DLD1 (cell line): Measurements from ENCODE around the gene LPCAT2.

Source experiments
- in situ Hi-C: cut with HindIII; loops from 2 replicates; pipeline ENCODE4 v1.10.0; 2017; ENCODE audit warnings: low sequenced_read_pairs

Gene LPCAT2, protein sequence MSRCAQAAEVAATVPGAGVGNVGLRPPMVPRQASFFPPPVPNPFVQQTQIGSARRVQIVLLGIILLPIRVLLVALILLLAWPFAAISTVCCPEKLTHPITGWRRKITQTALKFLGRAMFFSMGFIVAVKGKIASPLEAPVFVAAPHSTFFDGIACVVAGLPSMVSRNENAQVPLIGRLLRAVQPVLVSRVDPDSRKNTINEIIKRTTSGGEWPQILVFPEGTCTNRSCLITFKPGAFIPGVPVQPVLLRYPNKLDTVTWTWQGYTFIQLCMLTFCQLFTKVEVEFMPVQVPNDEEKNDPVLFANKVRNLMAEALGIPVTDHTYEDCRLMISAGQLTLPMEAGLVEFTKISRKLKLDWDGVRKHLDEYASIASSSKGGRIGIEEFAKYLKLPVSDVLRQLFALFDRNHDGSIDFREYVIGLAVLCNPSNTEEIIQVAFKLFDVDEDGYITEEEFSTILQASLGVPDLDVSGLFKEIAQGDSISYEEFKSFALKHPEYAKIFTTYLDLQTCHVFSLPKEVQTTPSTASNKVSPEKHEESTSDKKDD

DNA sequence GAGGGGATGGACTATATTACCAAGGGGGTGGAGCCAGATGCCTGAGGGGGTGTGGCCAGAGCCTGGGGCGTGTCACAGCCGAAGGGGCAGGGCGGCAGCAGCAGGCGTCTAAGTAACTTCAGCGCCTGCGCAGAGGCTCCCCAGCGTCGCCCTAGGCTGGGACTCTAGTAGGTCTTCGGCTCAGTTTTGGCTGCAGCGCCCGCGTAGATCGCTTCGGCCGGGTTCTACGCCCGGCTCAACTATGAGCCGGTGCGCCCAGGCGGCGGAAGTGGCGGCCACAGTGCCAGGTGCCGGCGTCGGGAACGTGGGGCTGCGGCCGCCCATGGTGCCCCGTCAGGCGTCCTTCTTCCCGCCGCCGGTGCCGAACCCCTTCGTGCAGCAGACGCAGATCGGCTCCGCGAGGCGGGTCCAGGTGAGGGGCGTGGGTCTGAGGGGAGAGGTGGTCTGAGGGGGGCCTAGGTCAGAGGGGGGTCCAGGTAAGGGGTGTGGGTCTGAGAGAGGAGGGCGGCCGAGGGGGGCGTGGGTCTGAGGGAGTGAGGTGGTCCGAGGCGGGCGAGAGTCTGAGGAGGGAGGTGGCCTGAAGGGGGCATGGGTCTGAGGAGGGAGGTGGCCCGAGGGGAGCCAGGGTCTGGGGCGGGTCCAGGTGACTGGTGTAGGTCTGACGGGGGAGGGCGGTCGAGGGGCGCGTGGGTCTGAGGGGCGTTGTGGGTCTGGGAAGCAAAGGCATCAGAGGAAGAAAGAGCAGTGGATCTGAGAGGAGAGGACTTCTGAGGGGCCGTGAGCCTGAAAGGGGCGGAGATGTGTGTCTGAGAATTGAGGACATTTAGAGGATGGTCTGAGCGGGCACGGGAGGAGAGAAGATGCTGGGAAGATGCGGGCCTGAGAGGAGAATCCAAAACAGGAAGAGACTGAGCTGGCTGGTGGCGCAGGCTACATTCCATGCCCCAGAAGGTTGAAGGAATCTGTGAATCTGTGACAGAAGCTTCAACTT is at the start of gene LPCAT2:
LPCAT2 (plus strand) TSS at position 132 of the 991 bp plus-strand sequence; CDS start at position 242, 110 bp downstream.
- in situ Hi-C loops = no loop called here

DNA sequence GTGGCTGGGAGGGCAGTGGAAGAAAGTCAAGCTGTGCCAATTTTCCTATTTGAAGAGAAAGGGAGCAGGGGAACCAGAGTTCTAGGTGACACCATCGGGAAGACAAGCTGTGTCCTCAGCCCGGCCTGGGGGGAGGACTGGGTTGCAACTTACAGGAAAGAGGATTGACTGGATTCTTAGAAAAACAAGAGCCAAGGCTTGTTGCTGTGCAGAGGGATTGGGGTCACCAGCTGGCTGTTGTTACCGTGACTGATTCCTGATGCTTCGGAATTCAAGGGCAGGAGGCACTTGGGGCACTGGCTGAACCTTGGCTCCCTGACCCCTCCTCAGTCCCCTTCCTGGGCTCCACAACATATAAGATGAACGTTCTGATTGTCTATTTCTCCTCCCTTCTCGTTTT is 46.6 kb upstream of the LPCAT2 start:
- in situ Hi-C loops = loop anchor here (25.0 kb wide), 1 partner anchor 375 kb away; the partner anchor contains the start of gene CES1

DNA sequence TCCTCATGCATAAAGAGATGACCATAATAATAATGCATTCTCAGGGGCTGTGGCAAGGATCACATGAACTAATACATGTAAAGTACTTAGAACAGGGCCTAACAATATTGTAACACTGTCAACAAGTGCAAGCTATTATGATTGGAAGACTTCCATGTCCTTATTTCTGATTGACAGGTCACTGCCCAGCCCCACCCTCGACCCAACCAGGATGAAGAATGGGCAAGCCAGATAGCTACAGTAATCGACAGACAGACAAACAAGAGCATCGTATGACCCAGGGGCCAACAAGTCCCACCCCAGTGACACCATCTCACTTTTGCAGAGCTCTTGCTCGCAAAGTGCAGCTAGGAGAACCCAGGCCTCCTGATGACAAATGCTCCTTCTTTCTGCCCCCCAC is 44.5 kb upstream of the LPCAT2 start:
- in situ Hi-C loops = loop anchor here (25.0 kb wide), 1 partner anchor 373 kb away; the partner anchor contains the start of gene CES1

DNA sequence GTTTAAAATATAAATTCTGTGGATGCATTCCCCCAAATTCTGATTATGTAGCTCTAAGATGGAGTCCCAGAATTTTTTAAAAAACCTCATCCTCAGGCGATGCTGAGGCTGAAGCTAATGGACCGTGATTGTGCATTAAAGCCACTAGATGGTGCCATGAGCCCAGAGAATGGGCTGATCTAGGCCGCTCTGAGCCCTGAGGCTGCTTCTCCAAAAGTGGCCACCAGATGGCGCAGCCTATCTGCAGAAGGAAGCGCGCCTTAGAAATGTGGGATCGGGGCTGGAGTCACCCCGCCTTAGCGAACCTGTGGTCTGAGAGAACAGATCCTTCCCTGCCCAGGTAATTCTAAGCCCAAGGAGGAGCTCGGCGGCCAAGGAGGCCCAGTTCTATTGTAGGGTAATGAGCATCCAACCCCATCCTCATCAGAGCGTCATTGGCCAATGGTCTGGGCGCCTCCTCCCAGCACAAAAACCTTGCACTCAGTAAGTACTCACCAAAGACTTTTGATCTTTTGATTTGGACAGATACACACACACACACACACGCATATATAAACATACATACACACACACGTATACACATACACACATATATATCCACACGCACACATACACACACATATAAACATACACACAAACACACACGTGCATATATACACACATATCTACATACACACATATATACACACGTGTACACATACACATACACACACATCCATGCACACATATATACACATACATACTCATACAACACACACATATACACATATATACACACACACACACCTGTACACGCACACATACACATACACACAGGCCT is 43.6 kb upstream of the LPCAT2 start:
- in situ Hi-C loops = loop anchor here (25.0 kb wide), 1 partner anchor 372 kb away; the partner anchor contains the start of gene CES1

DNA sequence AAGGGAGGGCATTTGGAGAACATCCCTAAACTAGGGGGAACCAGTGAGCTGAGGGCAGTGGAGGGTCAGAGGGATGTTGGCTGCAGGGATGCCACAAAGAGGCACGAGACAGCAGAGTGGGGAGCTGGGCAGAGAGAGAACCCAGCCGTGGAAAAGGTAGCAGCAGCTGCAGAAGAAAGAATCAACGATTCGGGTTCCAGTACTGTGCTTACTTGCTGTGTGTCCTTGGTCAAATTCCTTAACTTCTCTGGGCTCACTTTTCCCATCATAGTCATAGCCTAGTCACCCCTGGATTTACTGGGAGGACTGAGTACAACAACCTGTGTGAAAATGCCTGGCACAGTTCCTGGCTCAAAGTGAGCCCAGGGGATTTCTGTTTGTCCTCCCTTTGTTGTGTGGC is 42.7 kb upstream of the LPCAT2 start:
- in situ Hi-C loops = loop anchor here (25.0 kb wide), 1 partner anchor 371 kb away; the partner anchor contains the start of gene CES1

DNA sequence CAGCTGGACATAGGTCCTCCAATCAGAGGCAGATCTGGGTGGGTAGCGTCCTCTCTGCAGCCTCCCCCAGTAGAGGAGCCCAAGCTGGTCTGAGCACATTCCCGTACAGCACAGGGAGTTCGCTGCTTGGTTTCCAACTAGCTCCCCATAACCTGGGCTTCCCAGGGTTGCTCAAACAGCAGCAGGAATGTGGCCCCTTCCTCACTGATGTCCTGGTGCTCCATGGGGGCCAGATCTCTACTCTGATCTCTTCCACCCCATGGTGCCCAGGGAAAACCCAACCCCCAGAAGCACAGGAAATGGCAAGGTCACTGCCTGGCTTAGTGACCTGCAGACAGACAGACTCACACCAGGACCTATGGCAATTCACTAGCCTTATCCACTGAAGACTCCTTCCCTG is 41.0 kb upstream of the LPCAT2 start:
- in situ Hi-C loops = loop anchor here (25.0 kb wide), 1 partner anchor 369 kb away; the partner anchor contains the start of gene CES1

DNA sequence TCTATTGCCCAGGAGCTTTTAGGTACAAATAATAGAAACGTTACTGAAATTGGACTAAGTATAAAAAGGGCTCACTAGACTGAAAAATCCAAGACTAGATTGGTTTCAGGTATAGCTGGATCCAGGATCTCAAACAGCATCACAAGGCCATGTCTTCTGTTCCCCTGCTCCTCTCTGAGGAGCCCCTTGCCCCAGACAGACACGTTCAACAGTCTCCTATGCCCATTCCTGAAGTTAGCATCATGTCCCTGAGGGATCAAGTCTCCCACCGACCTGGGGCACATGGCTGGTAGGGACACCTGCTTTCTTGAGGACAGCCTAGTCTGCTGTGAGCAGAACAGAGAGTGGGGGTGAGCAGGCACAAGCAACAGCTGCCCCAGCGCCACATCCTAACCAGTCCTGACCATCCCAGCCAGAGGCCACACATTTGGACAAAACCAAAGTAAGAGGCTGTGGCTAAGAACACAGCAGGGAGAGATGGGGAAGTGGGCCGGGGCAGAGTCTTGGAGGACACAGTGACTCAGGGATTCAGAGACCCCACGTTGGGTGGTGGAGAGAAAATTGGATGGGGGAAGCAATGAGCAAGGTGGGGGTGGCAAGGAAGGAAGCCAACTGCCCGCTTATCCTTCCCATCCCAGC is 40.4 kb upstream of the LPCAT2 start:
- in situ Hi-C loops = loop anchor here (25.0 kb wide), 1 partner anchor 369 kb away; the partner anchor contains the start of gene CES1

DNA sequence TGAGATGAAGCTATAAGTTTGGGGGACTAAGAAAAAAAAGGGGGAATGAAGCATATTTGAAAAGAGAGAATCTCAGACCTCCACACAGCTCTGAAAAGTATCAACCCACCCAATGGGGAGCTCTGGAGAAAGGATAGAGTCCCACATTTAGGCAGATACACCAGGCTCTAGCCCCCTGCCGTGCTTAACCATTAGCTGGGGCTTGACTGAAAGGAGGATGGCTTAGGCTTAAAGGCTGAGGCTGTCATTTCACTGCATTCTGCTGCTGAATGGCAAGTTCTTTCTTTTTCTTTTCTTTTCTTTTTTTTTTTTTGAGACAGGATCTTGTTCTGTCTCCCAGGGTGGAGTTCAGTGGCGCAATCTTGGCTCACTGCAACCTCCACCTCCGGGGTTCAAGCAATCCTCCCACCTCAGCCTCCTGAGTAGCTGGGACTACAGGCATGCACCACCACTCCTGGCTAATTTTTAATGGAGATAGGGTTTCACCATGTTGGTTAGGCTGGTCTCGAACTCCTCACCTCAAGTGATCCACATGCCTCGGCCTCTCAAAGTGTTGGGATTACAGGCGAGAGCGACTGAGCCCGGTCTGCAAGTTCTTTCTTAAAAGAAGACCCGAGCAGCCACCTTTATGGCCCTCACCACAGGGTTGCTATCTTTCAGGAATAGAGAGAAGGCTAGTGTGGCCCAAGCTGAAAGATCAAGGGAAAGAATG is 38.9 kb upstream of the LPCAT2 start:
- in situ Hi-C loops = loop anchor here (25.0 kb wide), 1 partner anchor 367 kb away; the partner anchor contains the start of gene CES1

DNA sequence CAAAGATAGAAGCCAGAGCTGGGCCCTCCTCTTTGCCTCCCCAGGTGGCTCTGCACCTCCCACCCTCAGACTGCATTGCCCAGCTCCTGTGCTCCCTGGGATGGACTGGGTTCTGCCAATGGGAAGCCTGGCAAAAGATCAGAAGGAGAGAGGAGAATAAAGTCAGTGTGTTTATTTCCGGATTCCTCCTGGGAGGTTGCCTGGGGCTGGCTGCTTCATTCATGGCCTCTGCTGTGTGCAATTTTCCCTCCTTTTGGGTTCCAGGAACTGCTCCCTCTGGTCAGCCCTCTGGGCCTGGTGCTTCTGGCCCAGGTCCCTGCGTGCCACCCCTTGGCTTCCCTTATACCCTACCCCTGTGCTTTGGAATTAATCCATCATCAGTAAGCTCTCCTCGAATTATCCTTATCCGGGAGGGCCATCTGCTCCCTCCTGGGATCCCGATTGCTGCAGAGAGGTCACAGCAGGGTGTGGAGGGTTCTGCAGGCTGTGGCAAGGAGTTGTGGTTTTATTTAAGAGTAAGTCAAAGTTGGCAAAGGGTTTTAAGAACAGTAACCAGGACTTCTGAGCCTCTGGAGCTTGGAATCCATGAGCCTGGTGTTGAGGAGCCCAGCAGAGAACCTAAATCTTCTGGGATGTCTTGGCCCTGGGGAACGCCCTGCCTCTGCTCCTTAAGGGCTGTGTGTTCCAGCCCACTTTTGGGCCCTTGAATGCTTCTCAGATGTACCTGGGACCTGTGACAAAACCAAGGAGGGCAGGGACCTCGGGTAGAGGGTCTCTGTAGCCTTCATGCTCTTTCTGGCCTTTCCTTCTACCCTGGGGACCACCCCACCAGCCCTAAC is 38.1 kb upstream of the LPCAT2 start:
- in situ Hi-C loops = loop anchor here (25.0 kb wide), 1 partner anchor 367 kb away; the partner anchor contains the start of gene CES1

DNA sequence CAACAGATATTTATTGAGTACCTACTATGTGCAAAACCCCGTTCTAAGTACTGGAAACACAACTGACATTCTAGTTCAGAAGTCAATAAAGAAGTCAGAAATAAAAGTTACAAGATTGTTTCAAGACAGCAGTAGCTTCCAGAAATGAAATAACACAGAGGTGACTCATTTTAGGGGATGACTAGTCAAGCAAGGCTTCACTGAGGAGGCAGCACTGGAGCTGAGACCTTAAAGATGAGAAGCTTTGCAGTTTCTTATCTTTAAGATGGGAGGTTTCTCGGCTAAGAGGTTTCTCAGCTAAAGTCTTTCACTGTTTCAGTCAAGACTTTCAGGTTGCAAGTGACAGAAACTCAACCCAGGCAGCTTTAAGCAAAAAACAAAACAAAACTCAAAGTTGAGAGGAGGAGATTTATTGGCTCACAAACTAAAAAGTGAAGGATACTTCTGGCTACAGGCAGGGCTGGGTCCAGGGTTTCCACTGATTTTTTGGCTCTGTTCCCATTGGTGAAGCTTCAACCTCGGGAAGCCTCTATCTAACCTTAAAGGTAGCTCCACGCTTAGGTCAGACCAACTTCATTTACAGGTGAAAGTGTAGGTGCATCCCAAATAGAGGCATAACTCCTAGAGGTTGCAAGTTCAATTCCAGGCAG is 37.3 kb upstream of the LPCAT2 start:
- in situ Hi-C loops = loop anchor here (25.0 kb wide), 1 partner anchor 366 kb away; the partner anchor contains the start of gene CES1

DNA sequence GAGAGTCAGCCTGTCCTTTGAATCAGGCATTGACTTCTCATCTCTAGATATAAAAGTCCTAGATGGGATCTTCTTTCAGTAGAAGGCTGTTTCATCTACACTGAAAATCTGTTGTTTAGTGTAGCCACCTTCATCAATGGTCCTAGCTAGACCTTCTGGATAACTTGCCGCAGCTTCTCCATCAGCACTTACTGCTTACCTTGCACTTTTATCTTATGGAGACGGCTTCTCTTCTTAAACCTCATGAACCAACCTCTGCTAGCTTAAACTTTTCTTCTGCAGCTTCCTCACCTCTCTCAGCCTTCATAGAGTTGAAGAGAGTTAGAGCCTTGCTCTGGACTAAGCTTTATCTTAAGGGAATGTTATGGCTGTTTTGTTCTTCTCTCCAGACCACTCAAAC is 35.3 kb upstream of the LPCAT2 start:
- in situ Hi-C loops = loop anchor here (25.0 kb wide), 1 partner anchor 364 kb away; the partner anchor contains the start of gene CES1

DNA sequence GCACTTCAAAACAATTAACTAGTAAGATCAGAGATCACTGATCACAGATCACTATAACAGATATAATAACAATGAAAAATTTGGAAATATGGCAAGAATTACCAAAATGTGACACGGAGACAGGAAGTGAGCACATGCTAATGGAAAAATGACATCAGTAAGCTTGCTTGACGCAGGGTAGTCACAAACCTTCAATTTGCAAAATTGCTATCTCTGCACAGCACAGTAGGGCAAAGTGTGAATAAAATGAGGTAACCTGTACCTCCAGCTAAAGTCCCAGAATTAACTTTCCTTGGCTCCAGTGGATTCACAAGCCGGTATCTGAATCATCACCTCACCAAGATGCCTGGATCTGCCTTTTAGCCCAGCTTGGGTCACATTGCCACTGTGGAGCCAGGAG is 34.1 kb upstream of the LPCAT2 start:
- in situ Hi-C loops = loop anchor here (25.0 kb wide), 1 partner anchor 362 kb away; the partner anchor contains the start of gene CES1

DNA sequence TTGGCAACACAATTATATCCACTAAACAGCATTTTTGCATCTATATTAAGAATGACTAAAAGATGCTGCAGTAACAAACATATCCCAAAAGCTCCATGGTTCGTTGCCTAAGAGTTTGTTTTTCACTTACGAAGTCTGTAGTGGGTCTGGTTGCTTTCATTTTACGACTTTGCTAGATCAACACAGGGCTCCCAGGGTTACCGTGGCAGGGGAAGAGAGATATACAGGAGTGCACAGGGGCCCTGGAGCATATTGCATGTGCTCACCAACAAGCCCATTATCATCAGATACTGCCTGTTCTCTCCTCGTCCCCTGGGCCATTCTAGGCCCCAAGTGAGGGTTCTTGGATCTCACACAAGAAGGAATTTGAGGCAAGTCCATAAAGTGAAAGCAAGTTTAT is 33.0 kb upstream of the LPCAT2 start:
- in situ Hi-C loops = no loop called here

DNA sequence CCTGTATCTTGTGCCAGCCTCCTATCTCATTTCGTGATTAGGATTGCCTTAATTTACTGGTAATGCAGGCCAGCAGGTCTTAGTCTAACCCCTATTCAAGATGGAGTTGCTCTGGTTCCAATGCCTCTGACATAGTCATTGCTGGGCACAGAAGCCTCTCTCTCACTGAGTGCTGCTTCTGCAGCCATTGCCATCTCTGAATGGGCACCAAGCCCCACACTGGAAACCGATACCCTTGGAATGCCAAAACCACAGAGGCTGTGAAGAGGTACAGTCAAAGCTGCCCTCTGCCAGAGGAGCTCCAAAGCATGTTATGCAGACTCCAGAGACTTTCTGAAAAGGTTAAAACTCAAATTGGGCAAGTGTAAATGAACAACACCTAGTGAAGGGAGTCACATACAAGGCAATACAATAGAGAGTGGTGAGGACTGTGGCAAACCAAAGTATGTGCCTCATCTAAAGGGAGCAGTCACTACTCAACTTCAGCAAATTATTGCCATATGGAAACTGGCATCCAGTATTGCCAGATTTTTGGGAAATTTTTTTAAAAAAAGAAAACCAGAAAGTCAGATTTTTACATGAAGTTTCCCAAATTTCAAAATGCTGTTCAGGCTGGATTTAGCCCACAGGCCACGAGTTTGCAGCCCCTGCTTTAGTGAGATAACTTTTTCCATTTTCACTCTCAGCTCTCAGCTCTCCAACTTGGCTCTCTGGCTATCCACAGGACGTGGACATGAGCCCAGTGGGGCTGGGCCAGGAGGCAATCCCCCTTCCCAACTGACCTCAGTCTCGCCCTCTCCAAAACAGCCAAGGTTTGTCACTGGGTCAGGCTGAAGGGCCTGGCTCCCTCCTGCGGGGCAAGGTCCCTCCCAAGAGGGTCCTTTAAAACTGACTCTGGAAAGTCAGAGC is 32.0 kb upstream of the LPCAT2 start:
- in situ Hi-C loops = no loop called here

DNA sequence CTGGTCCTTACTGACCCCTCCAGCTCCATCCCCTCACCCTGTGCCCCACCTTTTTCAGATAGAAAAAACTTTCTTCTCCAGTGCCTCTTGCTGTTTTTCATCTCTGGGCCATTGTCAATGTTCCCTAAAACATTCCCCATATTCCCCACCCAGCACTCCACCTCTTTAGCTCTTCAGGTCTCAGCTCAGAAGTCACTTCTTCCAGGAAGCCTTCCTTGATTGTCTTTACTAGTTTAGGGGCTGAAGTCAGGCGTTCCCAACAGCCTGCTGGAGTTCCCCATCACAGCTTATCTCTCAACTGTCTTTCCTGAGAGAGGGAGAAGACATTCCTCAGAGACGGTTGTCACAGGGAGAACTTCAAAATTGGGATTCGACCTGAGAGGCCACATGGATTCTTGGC is 31.1 kb upstream of the LPCAT2 start:
- in situ Hi-C loops = no loop called here

DNA sequence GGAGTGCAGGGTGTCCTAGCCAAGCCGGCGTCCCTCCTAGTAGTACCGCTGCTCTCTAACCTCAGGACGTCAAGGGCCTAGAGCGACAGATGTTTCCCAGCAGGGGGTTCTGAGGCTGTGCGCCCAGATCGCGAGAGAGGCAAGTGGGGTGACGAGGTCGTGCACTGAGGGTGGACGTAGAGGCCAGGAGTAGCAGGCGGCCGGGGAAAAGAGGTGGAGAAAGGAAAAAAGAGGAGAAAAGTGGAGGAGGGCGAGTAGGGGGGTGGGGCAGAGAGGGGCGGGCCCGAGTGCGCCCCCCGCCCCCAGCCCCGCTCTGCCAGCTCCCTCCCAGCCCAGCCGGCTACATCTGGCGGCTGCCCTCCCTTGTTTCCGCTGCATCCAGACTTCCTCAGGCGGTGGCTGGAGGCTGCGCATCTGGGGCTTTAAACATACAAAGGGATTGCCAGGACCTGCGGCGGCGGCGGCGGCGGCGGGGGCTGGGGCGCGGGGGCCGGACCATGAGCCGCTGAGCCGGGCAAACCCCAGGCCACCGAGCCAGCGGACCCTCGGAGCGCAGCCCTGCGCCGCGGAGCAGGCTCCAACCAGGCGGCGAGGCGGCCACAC is 29.9 kb upstream of the LPCAT2 start, which contains the start of gene MMP2:
MMP2 (plus strand) TSS at position 372 of the 603 bp plus-strand sequence. CDS start 282 bp downstream, outside the sequence.
- in situ Hi-C loops = no loop called here
